Brain microvascular endothelial cell (primary cell): ENCODE measurements around the gene CEMP1.
"Not testable (repeated sequence)": the region's sequence is repeated elsewhere in the genome, so short reads cannot be mapped to it uniquely, and the experiment has no call there.

Source experiments
- DNase-seq: peaks from one replicate; pipeline ENCODE4 v3.0.0-alpha.2; 2020
- H3K27ac ChIP-seq: fragments of 250-450 bp; sonication (Bioruptor Pico); 2 replicates; pipeline ENCODE4 v1.5.1; 2020; ENCODE audit warnings: mild to moderate bottlenecking, moderate library complexity
- H3K27me3 ChIP-seq: fragments of 250-450 bp; sonication (Bioruptor Pico); replicated peaks from 2 replicates; pipeline ENCODE4 v1.5.1; 2020; ENCODE audit warnings: mild to moderate bottlenecking
- H3K36me3 ChIP-seq: fragments of 250-450 bp; sonication (Bioruptor Pico); replicated peaks from 2 replicates; pipeline ENCODE4 v1.5.1; 2020; ENCODE audit warnings: mild to moderate bottlenecking
- H3K4me3 ChIP-seq: 2 replicates; pipeline ENCODE4 v1.5.1; 2011; ENCODE audit warnings: low read depth, mild to moderate bottlenecking, control low read depth, low read length, moderate library complexity
- in situ Hi-C: cut with HindIII; loops from 2 replicates; pipeline ENCODE4 v1.10.0; 2017; ENCODE audit warnings: low sequenced_read_pairs, low pct_ligation_motif_present
- TF ChIP-seq, protein P1 (sequence below): IDR thresholded peaks from 2 replicates; pipeline ENCODE4 v1.5.1; 2011; ENCODE audit warnings: low read depth, mild to moderate bottlenecking, moderate library complexity, low read length, control low read depth, inconsistent platforms; ENCODE audit errors: missing control alignments

Gene CEMP1

DNA sequence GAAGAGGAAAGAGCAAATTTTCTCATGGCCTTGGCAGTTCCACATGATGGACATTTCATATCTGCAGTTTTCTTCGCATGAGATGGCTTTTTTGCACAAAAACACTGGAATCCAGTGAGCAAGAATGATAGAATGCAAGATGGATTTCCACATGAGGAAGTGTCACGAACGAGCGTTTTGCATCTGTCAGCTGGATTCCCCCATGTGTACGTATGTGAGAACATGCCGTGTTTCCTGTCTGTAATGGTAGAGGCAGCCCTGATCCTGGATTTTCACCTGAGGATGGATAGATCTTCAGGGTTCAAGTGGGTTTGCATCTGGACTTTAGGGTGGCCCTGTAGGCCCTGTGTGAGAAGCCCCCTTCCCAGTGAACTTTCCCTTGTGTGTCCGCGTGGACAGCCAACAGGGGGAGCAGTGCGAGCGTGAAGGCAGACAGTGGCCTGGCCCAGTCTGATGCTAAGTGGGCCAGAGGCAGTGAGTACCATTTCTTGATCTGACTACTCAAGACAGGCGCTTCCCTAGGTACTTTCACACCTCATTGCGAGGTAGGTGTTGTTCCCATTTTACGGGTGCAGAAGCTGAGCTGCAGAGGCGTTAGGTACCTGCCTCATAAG lies 8.7 kb upstream of the CEMP1 start:
- H3K27ac ChIP-seq, DNase-seq, H3K27me3 ChIP-seq, in situ Hi-C loops, H3K36me3 ChIP-seq, H3K4me3 ChIP-seq: not testable (repeated sequence)
- TF ChIP-seq, protein P1, sequence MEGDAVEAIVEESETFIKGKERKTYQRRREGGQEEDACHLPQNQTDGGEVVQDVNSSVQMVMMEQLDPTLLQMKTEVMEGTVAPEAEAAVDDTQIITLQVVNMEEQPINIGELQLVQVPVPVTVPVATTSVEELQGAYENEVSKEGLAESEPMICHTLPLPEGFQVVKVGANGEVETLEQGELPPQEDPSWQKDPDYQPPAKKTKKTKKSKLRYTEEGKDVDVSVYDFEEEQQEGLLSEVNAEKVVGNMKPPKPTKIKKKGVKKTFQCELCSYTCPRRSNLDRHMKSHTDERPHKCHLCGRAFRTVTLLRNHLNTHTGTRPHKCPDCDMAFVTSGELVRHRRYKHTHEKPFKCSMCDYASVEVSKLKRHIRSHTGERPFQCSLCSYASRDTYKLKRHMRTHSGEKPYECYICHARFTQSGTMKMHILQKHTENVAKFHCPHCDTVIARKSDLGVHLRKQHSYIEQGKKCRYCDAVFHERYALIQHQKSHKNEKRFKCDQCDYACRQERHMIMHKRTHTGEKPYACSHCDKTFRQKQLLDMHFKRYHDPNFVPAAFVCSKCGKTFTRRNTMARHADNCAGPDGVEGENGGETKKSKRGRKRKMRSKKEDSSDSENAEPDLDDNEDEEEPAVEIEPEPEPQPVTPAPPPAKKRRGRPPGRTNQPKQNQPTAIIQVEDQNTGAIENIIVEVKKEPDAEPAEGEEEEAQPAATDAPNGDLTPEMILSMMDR: peak; percentile 62

DNA sequence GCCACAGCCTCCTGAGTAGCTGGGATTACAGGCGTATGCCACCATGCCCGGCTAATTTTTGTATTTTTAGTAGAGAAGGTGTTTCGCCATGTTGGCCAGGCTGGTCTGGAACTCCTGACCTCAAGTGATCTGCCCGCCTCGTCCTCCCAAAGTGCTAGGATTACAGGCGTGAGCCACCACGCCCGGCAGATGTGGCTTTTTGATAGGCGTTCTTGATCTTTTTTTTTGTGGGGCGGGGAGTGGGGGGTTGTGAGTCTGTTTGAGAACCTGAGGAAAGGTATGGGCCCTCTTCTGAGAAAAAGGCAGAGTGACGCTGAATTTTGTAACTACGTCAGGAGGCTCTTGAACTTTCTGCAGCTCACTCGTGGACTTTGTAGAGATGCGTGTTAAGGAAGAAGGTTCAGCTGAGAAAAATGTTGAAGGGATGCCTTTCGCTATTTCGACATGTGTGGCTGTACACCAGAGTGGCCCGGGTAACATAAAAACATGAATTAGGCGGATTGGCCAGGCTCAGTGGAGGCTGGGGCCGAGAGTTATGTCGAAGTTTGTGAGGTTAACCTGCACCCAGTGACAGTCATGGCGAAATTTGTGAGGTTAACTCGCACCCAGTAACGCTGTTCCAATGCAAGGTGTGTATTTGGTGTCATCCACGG lies 8.1 kb upstream of the CEMP1 start:
- H3K27me3 ChIP-seq, H3K27ac ChIP-seq, H3K36me3 ChIP-seq, in situ Hi-C loops, H3K4me3 ChIP-seq, DNase-seq: not testable (repeated sequence)

DNA sequence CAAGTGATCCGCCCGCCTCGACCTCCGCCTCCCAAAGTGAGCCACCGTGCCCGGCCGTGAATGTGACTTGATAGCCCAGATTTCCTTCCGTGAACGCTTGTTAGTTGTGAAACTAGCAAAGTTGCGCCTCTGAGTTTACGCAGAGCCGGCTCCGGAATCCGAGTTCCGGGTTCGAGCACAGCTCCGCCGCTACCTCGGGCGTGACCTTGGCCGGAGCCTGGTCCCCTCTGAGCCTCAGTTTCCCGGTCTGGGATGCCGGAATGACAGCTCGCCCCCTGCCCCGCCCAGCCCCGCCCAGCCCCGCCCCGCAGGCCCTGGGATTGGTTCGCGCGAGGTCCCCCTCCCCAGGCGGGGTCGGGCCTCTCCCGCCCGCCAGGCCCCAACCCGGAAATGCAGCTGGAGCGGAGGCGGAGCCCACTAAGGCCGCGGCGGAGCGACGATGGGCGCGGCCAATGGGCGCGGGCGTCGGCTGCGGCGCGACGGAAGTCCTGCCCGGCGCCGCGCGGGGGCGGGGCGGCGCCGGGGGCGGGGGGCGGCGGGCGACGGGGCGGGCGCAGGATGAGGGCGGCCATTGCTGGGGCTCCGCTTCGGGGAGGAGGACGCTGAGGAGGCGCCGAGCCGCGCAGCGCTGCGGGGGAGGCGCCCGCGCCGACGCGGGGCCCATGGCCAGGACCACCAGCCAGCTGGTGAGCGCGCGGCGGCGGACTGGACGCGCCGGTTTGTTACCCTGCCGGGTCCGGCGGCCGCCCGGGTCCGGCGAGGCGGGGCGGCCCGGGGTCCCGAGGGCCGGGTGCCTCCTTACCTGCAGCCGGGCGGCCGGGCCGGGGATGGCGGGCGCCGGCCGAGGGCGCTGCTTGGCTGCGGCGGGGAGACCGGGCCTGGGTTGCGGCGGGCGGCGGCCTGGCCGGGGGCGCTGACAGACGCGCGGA lies 6.5 kb upstream of the CEMP1 start, which contains the start of gene PDPK1:
Gene PDPK1, plus strand, starts transcription at position 571 of the 929 bp plus-strand sequence. Its CDS starts 92 bp downstream, at position 663.
- no peaks in the 10 kb centered on the region for H3K27me3 ChIP-seq
- DNase-seq: peak; percentile 85
- H3K4me3 ChIP-seq: peak within 1 kb of the TSS; percentile 72
- in situ Hi-C loops: no loop called here
- TF ChIP-seq, protein P1: no peak
- no peaks in the 10 kb centered on the region for H3K36me3 ChIP-seq
- H3K27ac ChIP-seq: peak within 1 kb of the TSS; percentile 75

DNA sequence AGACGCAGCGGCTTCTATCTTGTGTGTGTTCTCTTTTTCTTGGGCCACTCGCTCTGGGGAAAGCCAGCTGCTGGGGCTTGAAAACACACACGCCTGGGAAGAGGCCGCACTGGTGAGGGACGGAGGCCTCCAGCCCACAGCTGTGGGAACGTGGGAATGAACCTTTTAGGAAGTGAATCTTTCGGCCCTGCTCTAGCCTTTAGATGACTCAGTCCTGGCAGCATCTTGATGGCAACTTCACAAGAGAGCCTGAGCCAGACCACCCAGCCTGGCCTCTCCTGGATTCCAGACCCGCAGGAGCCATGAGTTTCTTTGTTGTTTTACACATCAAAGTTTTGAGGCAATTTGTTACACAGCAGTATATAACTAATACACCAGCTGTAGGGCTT lies 4.4 kb upstream of the CEMP1 start:
- Histone ChIP-seq H3K36me3 (no peaks in the 10 kb centered on the region), H3K27me3 (no peaks in the 10 kb centered on the region), H3K4me3 (no peak overlapping the region), H3K27ac (peak overlapping the region; percentile 19)
- in situ Hi-C loops: no loop called here
- TF ChIP-seq, protein P1: no peak
- DNase-seq: peak; percentile 65

DNA sequence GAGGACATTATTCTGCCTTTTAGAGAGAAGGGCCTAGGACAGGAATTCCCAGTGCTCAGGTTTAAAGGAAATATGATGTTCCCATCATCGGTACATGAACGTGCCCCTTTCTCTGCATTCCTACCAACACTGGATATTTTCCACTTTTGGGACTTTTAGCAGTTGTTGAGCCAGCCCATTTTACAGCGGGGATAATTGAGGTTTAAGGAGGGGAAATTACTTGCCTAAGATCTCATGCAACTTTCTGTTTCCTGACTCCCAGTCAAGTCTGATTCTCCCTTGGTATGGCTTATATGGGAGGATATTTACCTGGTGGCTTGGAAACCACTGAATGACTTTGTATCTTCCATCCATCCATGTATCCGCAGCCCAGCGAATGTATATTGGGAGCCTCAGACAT lies 3.1 kb upstream of the CEMP1 start:
- H3K4me3 ChIP-seq, DNase-seq, in situ Hi-C loops: not testable (repeated sequence)

DNA sequence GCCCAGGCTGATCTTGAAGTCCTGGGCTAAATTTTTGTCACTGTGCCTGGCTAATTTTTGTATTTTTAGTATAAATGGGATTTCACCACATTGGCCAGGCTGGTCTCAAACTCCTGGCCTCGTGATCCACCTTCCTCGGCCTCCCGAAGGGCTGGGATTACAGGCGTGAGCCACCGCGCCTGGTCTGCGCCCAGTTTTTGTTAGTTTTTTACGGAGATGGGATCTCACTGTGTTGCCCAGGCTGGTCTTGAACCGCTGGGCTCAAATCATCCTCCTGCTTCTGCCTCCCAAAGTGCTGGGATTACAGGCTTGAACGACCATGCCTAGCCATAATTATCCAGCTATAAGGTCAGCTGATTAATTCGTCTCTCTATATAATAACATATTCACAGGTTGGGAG lies 2.7 kb upstream of the CEMP1 start:
- Histone ChIP-seq H3K4me3 (no peak overlapping the region), H3K27me3 (no peaks in the 10 kb centered on the region), H3K36me3 (peaks cover 8% of the 10 kb centered on the region), H3K27ac (no peak overlapping the region)
- TF ChIP-seq, protein P1: no peak
- in situ Hi-C loops: no loop called here
- DNase-seq: no peak

More for the DNA sequence above, 3.1 kb upstream of the CEMP1 start:
- H3K36me3 ChIP-seq, H3K27ac ChIP-seq, H3K27me3 ChIP-seq: not testable (repeated sequence)

DNA sequence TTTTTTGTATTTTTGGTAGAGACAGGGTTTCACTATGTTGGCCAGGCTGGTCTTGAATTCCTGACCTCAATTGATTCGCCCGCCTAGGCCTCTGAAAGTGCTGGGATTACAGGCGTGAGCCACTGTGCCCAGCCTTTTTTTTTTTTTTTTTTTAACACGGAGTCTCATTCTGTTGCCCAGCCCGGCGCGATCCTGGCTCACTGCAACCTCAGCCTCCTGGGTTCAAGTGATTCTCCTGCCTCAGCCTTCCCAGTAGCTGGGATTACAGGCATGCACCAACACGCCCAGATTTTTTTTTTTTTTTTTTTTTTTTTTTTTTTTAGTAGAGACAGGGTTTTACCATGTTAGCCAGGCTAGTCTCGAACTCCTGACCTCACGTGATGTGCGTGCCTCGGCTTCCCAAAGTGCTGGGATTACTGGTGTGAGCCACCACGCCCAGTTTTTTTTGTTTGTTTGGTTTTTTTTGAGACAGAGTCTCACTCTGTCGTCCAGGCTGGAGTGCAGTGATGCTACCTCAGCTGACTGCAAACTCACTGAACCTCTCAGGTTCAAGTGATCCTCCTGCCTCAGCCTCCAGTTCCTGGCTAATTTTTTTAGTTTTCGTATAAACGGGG lies 2.0 kb upstream of the CEMP1 start:
- H3K36me3 ChIP-seq: peaks cover 15% of the 10 kb centered on the region
- H3K4me3 ChIP-seq: peak overlapping the region; percentile 62
- in situ Hi-C loops, H3K27me3 ChIP-seq, DNase-seq: not testable (repeated sequence)
- peak overlapping the region; percentile 19 for H3K27ac ChIP-seq
